SK-N-SH (cell line): Measurements from ENCODE around the gene SMURF1. TPM values are rescaled to one million over a fixed set of nuclear protein-coding genes. Genes with fewer than 3 reads are reported as not detected.
"Not testable (repeated sequence)": the region's sequence is repeated elsewhere in the genome, so short reads cannot be mapped to it uniquely, and the experiment has no call there.

ENCODE experiments used
- CTCF ChIA-PET: fragments of 300-600, 350-600 bp; formaldehyde crosslinking; extraction: SDS; loops from one replicate; lab custom pipeline; 2021; lab: Yijun Ruan, JAX
- POLR2A ChIA-PET: fragments of 350-600 bp; sonication (Branson Sonifier 250); formaldehyde crosslinking; extraction: SDS; loops from one replicate; lab custom pipeline; 2020; ENCODE audit warnings: antibody characterized with exemption, inconsistent platforms; lab: Yijun Ruan, JAX
- DNase-seq: peaks from one replicate; pipeline ENCODE4 v3.0.0; 2012
- H2AFZ ChIP-seq: fragments of 200-600 bp; sonication (generic); 2 replicates; pipeline ENCODE4 v1.8.1; 2016; ENCODE audit warnings: antibody characterized with exemption, mild to moderate bottlenecking, low read depth
- H3F3A ChIP-seq: fragments of 200-600 bp; sonication (generic); replicated peaks from 2 replicates; pipeline ENCODE3; 2016; ENCODE audit warnings: antibody characterized with exemption, mild to moderate bottlenecking; ENCODE audit not compliant: insufficient read depth
- H3K27ac ChIP-seq, 2 experiments: fragments of 200-500 bp in 1 of 2; fragments of 200-600 bp in 1 of 2; sonication (Bioruptor generic) in 1 of 2; sonication (generic), shearing (Covaris generic) in 1 of 2; 2 replicates each; pipeline versions ENCODE4 v1.5.1 to v1.6.1; 2014 to 2016; ENCODE audit warnings: low read depth in 2 of 2, inconsistent platforms in 1 of 2, low read length in 1 of 2, mild to moderate bottlenecking in 1 of 2, mixed read lengths in 1 of 2
- H3K27me3 ChIP-seq: fragments of 200-600 bp; sonication (generic), shearing (Covaris generic); 2 replicates; pipeline ENCODE4 v1.6.1; 2016; ENCODE audit warnings: mixed run types; ENCODE audit not compliant: insufficient read depth
- H3K36me3 ChIP-seq, 2 experiments: fragments of 200-500 bp in 1 of 2; fragments of 200-600 bp in 1 of 2; sonication (Bioruptor generic) in 1 of 2; sonication (generic) in 1 of 2; replicated peaks in 1 of 2; 2 replicates each; pipeline versions ENCODE3 to v1.5.1; 2014 to 2016; ENCODE audit warnings: low read length in 1 of 2, mild to moderate bottlenecking in 1 of 2; ENCODE audit not compliant: insufficient read depth in 2 of 2, control insufficient read depth in 1 of 2
- H3K4me1 ChIP-seq, 2 experiments: fragments of 200-500 bp in 1 of 2; fragments of 200-600 bp in 1 of 2; sonication (Bioruptor generic) in 1 of 2; sonication (generic), shearing (Covaris generic) in 1 of 2; 2 replicates each; pipeline versions ENCODE4 v1.5.1 to v1.6.1; 2014 to 2016; ENCODE audit warnings: low read depth in 1 of 2, low read length in 1 of 2, mixed run types in 1 of 2; ENCODE audit not compliant: insufficient read depth in 2 of 2, control insufficient read depth in 1 of 2
- H3K4me2 ChIP-seq: fragments of 200-600 bp; sonication (generic), shearing (Covaris generic); 2 replicates; pipeline ENCODE4 v1.6.1; 2017; ENCODE audit warnings: mixed run types
- H3K4me3 ChIP-seq, 2 experiments: fragments of 200-500 bp in 1 of 2; fragments of 200-600 bp in 1 of 2; sonication (Bioruptor generic) in 1 of 2; sonication (generic), shearing (Covaris generic) in 1 of 2; 2 replicates each; pipeline versions ENCODE4 v1.5.1 to v1.8.1; 2014 to 2016; ENCODE audit warnings: low read depth in 2 of 2, inconsistent platforms in 1 of 2, low read length in 1 of 2, mild to moderate bottlenecking in 1 of 2, mixed read lengths in 1 of 2, moderate library complexity in 1 of 2
- H3K79me2 ChIP-seq: fragments of 200-600 bp; sonication (generic); 2 replicates; pipeline ENCODE4 v1.8.1; 2017; ENCODE audit warnings: mild to moderate bottlenecking; ENCODE audit not compliant: insufficient read depth
- H3K9ac ChIP-seq: fragments of 200-600 bp; sonication (generic); 2 replicates; pipeline ENCODE4 v1.6.1; 2017; ENCODE audit warnings: mixed run types
- H3K9me2 ChIP-seq: fragments of 200-600 bp; sonication (generic); 2 replicates; pipeline ENCODE4 v1.6.1; 2017; ENCODE audit warnings: mixed run types
- H3K9me3 ChIP-seq: fragments of 200-600 bp; sonication (generic); 2 replicates; pipeline ENCODE4 v1.6.1; 2017; ENCODE audit warnings: mixed run types, mild to moderate bottlenecking, moderate library complexity
- H4K20me1 ChIP-seq: fragments of 200-600 bp; sonication (generic); 2 replicates; pipeline ENCODE4 v1.6.1; 2017; ENCODE audit warnings: mild to moderate bottlenecking, mixed run types; ENCODE audit not compliant: insufficient read depth
- EP300 ChIP-seq, 2 experiments: IDR thresholded peaks; 2 replicates each; pipeline versions ENCODE4 v1.4.0 to v1.6.1; 2012; ENCODE audit warnings: borderline replicate concordance in 1 of 2, low read depth in 1 of 2, low read length in 1 of 2
- EZH2phosphoT487 ChIP-seq: fragments of 200-600 bp; sonication (generic); IDR thresholded peaks from 2 replicates; pipeline ENCODE4 v1.6.1; 2017; ENCODE audit warnings: low read depth, mixed run types, mild to moderate bottlenecking, antibody characterized with exemption, moderate library complexity, borderline replicate concordance
- FOSL2 ChIP-seq: IDR thresholded peaks from 2 replicates; pipeline ENCODE4 v1.4.0; 2012; ENCODE audit warnings: low read depth, mild to moderate bottlenecking, moderate library complexity, borderline replicate concordance
- FOXJ3 ChIP-seq: sonication (generic); formaldehyde crosslinking; IDR thresholded peaks from 2 replicates; pipeline ENCODE4 v1.5.1; 2020; ENCODE audit warnings: mild to moderate bottlenecking, missing genetic modification reagents
- GABPA ChIP-seq: IDR thresholded peaks from 2 replicates; pipeline ENCODE4 v1.4.0; 2012; ENCODE audit warnings: low read depth, mild to moderate bottlenecking
- MEF2A ChIP-seq: IDR thresholded peaks from 2 replicates; pipeline ENCODE4 v1.4.0; 2012; ENCODE audit warnings: low read depth, borderline replicate concordance
- MXI1 ChIP-seq: IDR thresholded peaks from 2 replicates; pipeline ENCODE4 v1.6.1; 2012; ENCODE audit warnings: mild to moderate bottlenecking, low read depth, low read length, improper control_type of control experiment
- NFIC ChIP-seq: IDR thresholded peaks from 2 replicates; pipeline ENCODE4 v1.4.0; 2012; ENCODE audit warnings: borderline replicate concordance
- NRF1 ChIP-seq: IDR thresholded peaks from 2 replicates; pipeline ENCODE4 v1.6.1; 2012; ENCODE audit warnings: low read depth, mild to moderate bottlenecking, low read length
- POLR2AphosphoS5 ChIP-seq: IDR thresholded peaks from 2 replicates; pipeline ENCODE4 v1.6.1; 2012; ENCODE audit warnings: low read depth, low read length
- RAD21 ChIP-seq: IDR thresholded peaks from 2 replicates; pipeline ENCODE4 v1.6.1; 2012; ENCODE audit warnings: mild to moderate bottlenecking, low read length
- RFX5 ChIP-seq: IDR thresholded peaks from 2 replicates; pipeline ENCODE4 v1.6.1; 2012; ENCODE audit warnings: mild to moderate bottlenecking, improper control_type of control experiment, low read length
- RXRA ChIP-seq: IDR thresholded peaks from 2 replicates; pipeline ENCODE4 v1.4.0; 2012; ENCODE audit warnings: low read depth, mild to moderate bottlenecking, borderline replicate concordance
- SMC3 ChIP-seq: IDR thresholded peaks from 2 replicates; pipeline ENCODE4 v1.6.1; 2012; ENCODE audit warnings: low read depth, low read length, improper control_type of control experiment
- TCF12 ChIP-seq: IDR thresholded peaks from 2 replicates; pipeline ENCODE4 v1.4.0; 2012
- TEAD4 ChIP-seq: IDR thresholded peaks from 2 replicates; pipeline ENCODE4 v1.4.0; 2012; ENCODE audit warnings: mild to moderate bottlenecking, borderline replicate concordance; ENCODE audit not compliant: insufficient read depth
- WGBS: methylation state at CpG from one replicate; pipeline ENCODE4 v1.1.6; 2017; ENCODE audit warnings: low lambda C conversion rate; 5-methylcytosine and 5-hydroxymethylcytosine counted together
- polyA plus RNA-seq, 3 experiments: library from polyadenylated mRNA; depleted of rRNA; stranded (reverse); fragments of >200 nt; gene quantifications; 2 replicates each; pipeline ENCODE4 v1.2.3, GENCODE V29; 2012
- TF ChIP-seq, protein P1 (sequence below): IDR thresholded peaks from 2 replicates; pipeline ENCODE4 v1.6.1; 2012; ENCODE audit warnings: mild to moderate bottlenecking, low read depth, low read length, moderate library complexity
- TF ChIP-seq, protein P2 (sequence below): fragments of 150-350 bp; IDR thresholded peaks from 2 replicates; pipeline ENCODE4 v1.6.1; 2016; ENCODE audit warnings: mild to moderate bottlenecking, low read depth, low read length
- TF ChIP-seq, protein P3 (sequence below): IDR thresholded peaks from 2 replicates; pipeline ENCODE4 v1.4.0; 2012; ENCODE audit warnings: low read depth, borderline replicate concordance
- TF ChIP-seq, protein P4 (sequence below): IDR thresholded peaks from 2 replicates; pipeline ENCODE4 v1.4.0; 2012; ENCODE audit warnings: low read depth

The SMURF1 gene
- polyA plus RNA-seq, 1 of the 3 experiments (the other 2 are of a cell fraction), result 12.9 TPM

DNA sequence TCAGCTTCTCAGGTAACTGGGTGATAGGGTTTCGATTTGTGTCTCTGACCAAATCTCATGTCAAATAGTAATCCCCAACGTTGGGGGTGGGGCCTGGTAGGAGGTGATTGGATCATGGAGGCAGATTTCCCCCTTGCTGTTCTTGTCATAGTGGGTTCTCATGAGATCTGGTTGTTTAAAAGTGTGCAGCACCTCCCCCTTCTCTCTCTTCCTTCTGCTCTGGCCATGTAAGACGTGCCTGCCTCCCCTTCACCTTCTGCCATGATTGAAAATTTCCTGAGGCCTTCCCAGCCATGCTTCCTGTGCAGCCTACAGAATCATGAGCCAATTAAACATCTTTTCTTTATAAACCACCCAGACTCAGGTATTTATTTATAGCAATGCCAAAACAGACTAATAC, 21.9 kb upstream of the SMURF1 start:
- no peak for DNase-seq
- Histone ChIP-seq H2AFZ (no peak overlapping the region), H3K27ac (no peak overlapping the region), H3K36me3 (no peaks in the 10 kb centered on the region), H3F3A (peaks cover 4% of the 10 kb centered on the region), H3K27me3 (peaks cover 12% of the 10 kb centered on the region; the same call in 1 of the 2 replicates), H3K9ac (no peak overlapping the region), H3K9me2 (no peaks in the 10 kb centered on the region), H3K4me2 (no peak overlapping the region), H3K79me2 (no peaks in the 10 kb centered on the region), H4K20me1 (no peaks in the 10 kb centered on the region), H3K4me3 (no peak overlapping the region), H3K9me3 (no peaks in the 10 kb centered on the region), H3K4me1 (peaks cover 0 to 4% of the 10 kb centered on the region in 2 experiments; a peak in 1 of 4 replicates)
- POLR2A ChIA-PET, result no interaction called here
- 63% methylated on average over 3 of the region's 3 CpGs for WGBS
- CTCF ChIA-PET, result interaction anchor here (1.1 kb wide), 1 partner anchor 21 kb away, joined by 3 read pairs; no protein-coding TSS in a partner anchor
- no peak for TF ChIP-seq EZH2phosphoT487
- no peak for TF ChIP-seq MXI1
- no peak for TF ChIP-seq GABPA
- no peak for TF ChIP-seq EP300 (IDR thresholded peaks at IDR 0.05; ENCODE audit: borderline replicate concordance in 1 of 2, low read depth in 1 of 2, low read length in 1 of 2)
- TF ChIP-seq, protein P1, sequence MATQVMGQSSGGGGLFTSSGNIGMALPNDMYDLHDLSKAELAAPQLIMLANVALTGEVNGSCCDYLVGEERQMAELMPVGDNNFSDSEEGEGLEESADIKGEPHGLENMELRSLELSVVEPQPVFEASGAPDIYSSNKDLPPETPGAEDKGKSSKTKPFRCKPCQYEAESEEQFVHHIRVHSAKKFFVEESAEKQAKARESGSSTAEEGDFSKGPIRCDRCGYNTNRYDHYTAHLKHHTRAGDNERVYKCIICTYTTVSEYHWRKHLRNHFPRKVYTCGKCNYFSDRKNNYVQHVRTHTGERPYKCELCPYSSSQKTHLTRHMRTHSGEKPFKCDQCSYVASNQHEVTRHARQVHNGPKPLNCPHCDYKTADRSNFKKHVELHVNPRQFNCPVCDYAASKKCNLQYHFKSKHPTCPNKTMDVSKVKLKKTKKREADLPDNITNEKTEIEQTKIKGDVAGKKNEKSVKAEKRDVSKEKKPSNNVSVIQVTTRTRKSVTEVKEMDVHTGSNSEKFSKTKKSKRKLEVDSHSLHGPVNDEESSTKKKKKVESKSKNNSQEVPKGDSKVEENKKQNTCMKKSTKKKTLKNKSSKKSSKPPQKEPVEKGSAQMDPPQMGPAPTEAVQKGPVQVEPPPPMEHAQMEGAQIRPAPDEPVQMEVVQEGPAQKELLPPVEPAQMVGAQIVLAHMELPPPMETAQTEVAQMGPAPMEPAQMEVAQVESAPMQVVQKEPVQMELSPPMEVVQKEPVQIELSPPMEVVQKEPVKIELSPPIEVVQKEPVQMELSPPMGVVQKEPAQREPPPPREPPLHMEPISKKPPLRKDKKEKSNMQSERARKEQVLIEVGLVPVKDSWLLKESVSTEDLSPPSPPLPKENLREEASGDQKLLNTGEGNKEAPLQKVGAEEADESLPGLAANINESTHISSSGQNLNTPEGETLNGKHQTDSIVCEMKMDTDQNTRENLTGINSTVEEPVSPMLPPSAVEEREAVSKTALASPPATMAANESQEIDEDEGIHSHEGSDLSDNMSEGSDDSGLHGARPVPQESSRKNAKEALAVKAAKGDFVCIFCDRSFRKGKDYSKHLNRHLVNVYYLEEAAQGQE, result no peak
- TF ChIP-seq SMC3, result no peak
- TF ChIP-seq RXRA, result no peak
- no peak for TF ChIP-seq NRF1
- no peak for TF ChIP-seq FOXJ3
- TF ChIP-seq POLR2AphosphoS5, result no peak
- TF ChIP-seq, protein P2, sequence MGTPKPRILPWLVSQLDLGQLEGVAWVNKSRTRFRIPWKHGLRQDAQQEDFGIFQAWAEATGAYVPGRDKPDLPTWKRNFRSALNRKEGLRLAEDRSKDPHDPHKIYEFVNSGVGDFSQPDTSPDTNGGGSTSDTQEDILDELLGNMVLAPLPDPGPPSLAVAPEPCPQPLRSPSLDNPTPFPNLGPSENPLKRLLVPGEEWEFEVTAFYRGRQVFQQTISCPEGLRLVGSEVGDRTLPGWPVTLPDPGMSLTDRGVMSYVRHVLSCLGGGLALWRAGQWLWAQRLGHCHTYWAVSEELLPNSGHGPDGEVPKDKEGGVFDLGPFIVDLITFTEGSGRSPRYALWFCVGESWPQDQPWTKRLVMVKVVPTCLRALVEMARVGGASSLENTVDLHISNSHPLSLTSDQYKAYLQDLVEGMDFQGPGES, result no peak
- TF ChIP-seq NFIC, result no peak
- no peak for TF ChIP-seq MEF2A
- no peak for TF ChIP-seq RAD21
- TF ChIP-seq RFX5, result no peak
- TF ChIP-seq TCF12, result no peak
- TF ChIP-seq TEAD4, result no peak
- no peak for TF ChIP-seq FOSL2
- TF ChIP-seq, protein P3, sequence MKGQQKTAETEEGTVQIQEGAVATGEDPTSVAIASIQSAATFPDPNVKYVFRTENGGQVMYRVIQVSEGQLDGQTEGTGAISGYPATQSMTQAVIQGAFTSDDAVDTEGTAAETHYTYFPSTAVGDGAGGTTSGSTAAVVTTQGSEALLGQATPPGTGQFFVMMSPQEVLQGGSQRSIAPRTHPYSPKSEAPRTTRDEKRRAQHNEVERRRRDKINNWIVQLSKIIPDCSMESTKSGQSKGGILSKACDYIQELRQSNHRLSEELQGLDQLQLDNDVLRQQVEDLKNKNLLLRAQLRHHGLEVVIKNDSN, result no peak
- TF ChIP-seq, protein P4, sequence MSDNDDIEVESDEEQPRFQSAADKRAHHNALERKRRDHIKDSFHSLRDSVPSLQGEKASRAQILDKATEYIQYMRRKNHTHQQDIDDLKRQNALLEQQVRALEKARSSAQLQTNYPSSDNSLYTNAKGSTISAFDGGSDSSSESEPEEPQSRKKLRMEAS, result no peak

DNA sequence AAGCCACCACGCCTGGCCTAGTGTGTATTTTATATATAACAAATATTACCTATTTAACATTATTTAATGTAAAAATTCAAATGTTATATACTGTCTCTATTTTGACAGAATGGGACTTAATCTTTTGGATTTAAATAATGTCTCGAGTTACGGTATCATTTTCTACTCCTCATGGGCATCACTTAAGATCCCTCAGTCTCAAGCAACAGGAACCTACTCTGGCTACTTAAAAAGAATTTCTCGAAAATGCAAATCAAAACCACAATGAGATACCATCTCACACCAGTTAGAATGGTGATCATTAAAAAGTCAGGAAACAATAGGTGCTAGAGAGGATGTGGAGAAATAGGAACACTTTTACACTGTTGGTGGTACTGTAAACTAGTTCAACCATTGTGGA, 19.8 kb upstream of the SMURF1 start:
- CTCF ChIA-PET, H3K36me3 ChIP-seq, H3K9me2 ChIP-seq, H3K4me2 ChIP-seq, H2AFZ ChIP-seq, H3K79me2 ChIP-seq, DNase-seq, H4K20me1 ChIP-seq, H3F3A ChIP-seq, H3K9ac ChIP-seq, H3K4me1 ChIP-seq, H3K27me3 ChIP-seq, POLR2A ChIA-PET, H3K9me3 ChIP-seq, H3K4me3 ChIP-seq, H3K27ac ChIP-seq: not testable (repeated sequence)
- WGBS, result 77% methylated on average over 4 of the region's 4 CpGs
